Vagina (tissue), 2 donors: ENCODE results near the gene UBA6.

ENCODE experiments used
- POLR2A ChIP-seq, 2 donors: fragments of 450-650 bp; IDR thresholded peaks; one replicate each; pipeline ENCODE4 v1.6.1; 2017; ENCODE audit warnings: antibody characterized with exemption in 2 of 2, mild to moderate bottlenecking in 2 of 2, moderate library complexity in 2 of 2
- POLR2AphosphoS5 ChIP-seq, 2 donors: sonication (generic); formaldehyde crosslinking; IDR thresholded peaks; one replicate each; pipeline ENCODE4 v1.9.0; 2017; ENCODE audit warnings: antibody characterized with exemption in 2 of 2, mild to moderate bottlenecking in 2 of 2, low read depth in 1 of 2; ENCODE audit not compliant: insufficient read depth in 1 of 2
- TF ChIP-seq, protein P1 (sequence below), 3 experiments: fragments of 450-650 bp in 2 of 3; fragments of 200-600 bp in 1 of 3; sonication (generic) in 1 of 3; IDR thresholded peaks; one replicate each; pipeline ENCODE4 v1.5.1; 2017 to 2019; ENCODE audit warnings: antibody characterized with exemption in 3 of 3, mild to moderate bottlenecking in 2 of 3, moderate library complexity in 2 of 3

DNA sequence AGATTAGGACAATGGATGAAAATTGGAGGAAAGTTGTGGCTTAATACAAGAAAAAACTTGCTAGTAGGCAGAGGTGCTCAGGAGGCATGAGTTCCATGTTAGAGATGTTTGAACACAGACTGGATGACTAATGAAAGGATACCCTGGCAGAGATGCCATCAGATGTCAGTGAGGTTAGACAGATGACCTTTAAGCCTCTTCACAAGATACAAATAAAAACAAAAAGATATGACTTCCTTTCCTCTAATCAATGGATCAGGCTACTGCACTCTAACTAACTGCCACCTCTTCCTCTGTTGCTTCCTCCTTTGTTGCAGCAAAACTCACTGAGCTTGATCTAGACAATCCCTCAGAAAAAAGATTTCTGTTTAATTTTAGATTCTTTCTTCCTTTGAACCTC lies 127.8 kb downstream of the UBA6 start:
- TF ChIP-seq, protein P1, sequence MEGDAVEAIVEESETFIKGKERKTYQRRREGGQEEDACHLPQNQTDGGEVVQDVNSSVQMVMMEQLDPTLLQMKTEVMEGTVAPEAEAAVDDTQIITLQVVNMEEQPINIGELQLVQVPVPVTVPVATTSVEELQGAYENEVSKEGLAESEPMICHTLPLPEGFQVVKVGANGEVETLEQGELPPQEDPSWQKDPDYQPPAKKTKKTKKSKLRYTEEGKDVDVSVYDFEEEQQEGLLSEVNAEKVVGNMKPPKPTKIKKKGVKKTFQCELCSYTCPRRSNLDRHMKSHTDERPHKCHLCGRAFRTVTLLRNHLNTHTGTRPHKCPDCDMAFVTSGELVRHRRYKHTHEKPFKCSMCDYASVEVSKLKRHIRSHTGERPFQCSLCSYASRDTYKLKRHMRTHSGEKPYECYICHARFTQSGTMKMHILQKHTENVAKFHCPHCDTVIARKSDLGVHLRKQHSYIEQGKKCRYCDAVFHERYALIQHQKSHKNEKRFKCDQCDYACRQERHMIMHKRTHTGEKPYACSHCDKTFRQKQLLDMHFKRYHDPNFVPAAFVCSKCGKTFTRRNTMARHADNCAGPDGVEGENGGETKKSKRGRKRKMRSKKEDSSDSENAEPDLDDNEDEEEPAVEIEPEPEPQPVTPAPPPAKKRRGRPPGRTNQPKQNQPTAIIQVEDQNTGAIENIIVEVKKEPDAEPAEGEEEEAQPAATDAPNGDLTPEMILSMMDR (IDR thresholded peaks at IDR 0.05) = no peak
- TF ChIP-seq POLR2A (IDR thresholded peaks at IDR 0.05) (no peak), POLR2AphosphoS5 (IDR thresholded peaks at IDR 0.05; ENCODE audit: insufficient read depth in 1 of 2, low read depth in 1 of 2) (no peak)
